Astrocyte (in vitro differentiated cells and primary cell): Measurements from ENCODE around the gene PKMYT1. TPM values are rescaled to one million over a fixed set of nuclear protein-coding genes. Genes with fewer than 3 reads are reported as not detected.

ENCODE experiments used
- DNase-seq: peaks from one replicate; pipeline ENCODE4 v3.0.0-alpha.2; 2010; ENCODE audit warnings: low read depth
- FAIRE-seq: peaks from 2 replicates; lab custom pipeline; 2011; peaks lifted over from hg19 to GRCh38; lab: Jason Lieb, UNC
- H2AFZ ChIP-seq: 2 replicates; pipeline ENCODE4 v1.6.0; 2012; ENCODE audit warnings: low read depth, low read length, inconsistent platforms
- H3K27ac ChIP-seq: 2 replicates; pipeline ENCODE4 v1.5.1; 2011; ENCODE audit warnings: low read depth, low read length, inconsistent platforms
- H3K27me3 ChIP-seq: 2 replicates; pipeline ENCODE4 v1.6.0; 2011; ENCODE audit warnings: low read length, inconsistent platforms; ENCODE audit not compliant: insufficient read depth
- H3K36me3 ChIP-seq: 2 replicates; pipeline ENCODE4 v1.5.1; 2011; ENCODE audit warnings: low read length, inconsistent platforms; ENCODE audit not compliant: insufficient read depth
- H3K4me1 ChIP-seq: 2 replicates; pipeline ENCODE4 v1.5.1; 2011; ENCODE audit warnings: low read length, inconsistent platforms; ENCODE audit not compliant: insufficient read depth
- H3K4me2 ChIP-seq: 2 replicates; pipeline ENCODE4 v1.6.0; 2012; ENCODE audit warnings: low read length, inconsistent platforms
- H3K4me3 ChIP-seq: 2 replicates; pipeline ENCODE4 v1.5.1; 2011; ENCODE audit warnings: low read depth, mild to moderate bottlenecking, low read length, inconsistent platforms; ENCODE audit not compliant: insufficient read depth
- H3K79me2 ChIP-seq: 2 replicates; pipeline ENCODE4 v1.6.0; 2012; ENCODE audit warnings: mild to moderate bottlenecking, low read length, inconsistent platforms; ENCODE audit not compliant: insufficient read depth
- H3K9ac ChIP-seq: 2 replicates; pipeline ENCODE4 v1.6.0; 2012; ENCODE audit warnings: mild to moderate bottlenecking, low read length, inconsistent platforms
- H3K9me3 ChIP-seq: 2 replicates; pipeline ENCODE4 v1.5.1; 2012; ENCODE audit warnings: low read depth, mild to moderate bottlenecking, low read length, inconsistent platforms; ENCODE audit not compliant: insufficient read depth
- H4K20me1 ChIP-seq: 2 replicates; pipeline ENCODE4 v1.6.0; 2012; ENCODE audit warnings: low read length, inconsistent platforms; ENCODE audit not compliant: insufficient read depth
- H3K27ac Mint-ChIP-seq: one replicate; pipeline ENCODE4 v1.8.0; 2021; ENCODE audit warnings: mild to moderate bottlenecking, mixed read lengths; ENCODE audit not compliant: unreplicated experiment
- H3K27me3 Mint-ChIP-seq: one replicate; pipeline ENCODE4 v1.8.0; 2021; ENCODE audit warnings: low read depth, mixed read lengths; ENCODE audit not compliant: unreplicated experiment
- H3K36me3 Mint-ChIP-seq: one replicate; pipeline ENCODE4 v1.8.0; 2021; ENCODE audit warnings: low read depth, mixed read lengths; ENCODE audit not compliant: unreplicated experiment
- H3K4me1 Mint-ChIP-seq: one replicate; pipeline ENCODE4 v1.8.0; 2021; ENCODE audit warnings: low read depth, mixed read lengths; ENCODE audit not compliant: unreplicated experiment
- H3K4me3 Mint-ChIP-seq: one replicate; pipeline ENCODE4 v1.8.0; 2021; ENCODE audit warnings: mild to moderate bottlenecking, moderate library complexity, mixed read lengths; ENCODE audit not compliant: unreplicated experiment
- H3K9me3 Mint-ChIP-seq: one replicate; pipeline ENCODE4 v1.8.0; 2021; ENCODE audit warnings: mild to moderate bottlenecking, mixed read lengths; ENCODE audit not compliant: unreplicated experiment
- EZH2 ChIP-seq: IDR thresholded peaks from 2 replicates; pipeline ENCODE4 v1.6.1; 2012; ENCODE audit warnings: mild to moderate bottlenecking, low read length, inconsistent platforms; ENCODE audit not compliant: insufficient read depth
- total RNA-seq: library from RNA; stranded (reverse); gene quantifications from 2 replicates; pipeline ENCODE4 v1.2.1, GENCODE V29; 2021
- TF ChIP-seq, protein P1 (sequence below): IDR thresholded peaks from 2 replicates; pipeline ENCODE4 v1.5.1; 2011; ENCODE audit warnings: low read depth, mild to moderate bottlenecking, inconsistent platforms, low read length, moderate library complexity; ENCODE audit not compliant: insufficient read depth

Gene PKMYT1
- total RNA-seq, 1 donor from 2014 or later: 3.9 TPM

DNA sequence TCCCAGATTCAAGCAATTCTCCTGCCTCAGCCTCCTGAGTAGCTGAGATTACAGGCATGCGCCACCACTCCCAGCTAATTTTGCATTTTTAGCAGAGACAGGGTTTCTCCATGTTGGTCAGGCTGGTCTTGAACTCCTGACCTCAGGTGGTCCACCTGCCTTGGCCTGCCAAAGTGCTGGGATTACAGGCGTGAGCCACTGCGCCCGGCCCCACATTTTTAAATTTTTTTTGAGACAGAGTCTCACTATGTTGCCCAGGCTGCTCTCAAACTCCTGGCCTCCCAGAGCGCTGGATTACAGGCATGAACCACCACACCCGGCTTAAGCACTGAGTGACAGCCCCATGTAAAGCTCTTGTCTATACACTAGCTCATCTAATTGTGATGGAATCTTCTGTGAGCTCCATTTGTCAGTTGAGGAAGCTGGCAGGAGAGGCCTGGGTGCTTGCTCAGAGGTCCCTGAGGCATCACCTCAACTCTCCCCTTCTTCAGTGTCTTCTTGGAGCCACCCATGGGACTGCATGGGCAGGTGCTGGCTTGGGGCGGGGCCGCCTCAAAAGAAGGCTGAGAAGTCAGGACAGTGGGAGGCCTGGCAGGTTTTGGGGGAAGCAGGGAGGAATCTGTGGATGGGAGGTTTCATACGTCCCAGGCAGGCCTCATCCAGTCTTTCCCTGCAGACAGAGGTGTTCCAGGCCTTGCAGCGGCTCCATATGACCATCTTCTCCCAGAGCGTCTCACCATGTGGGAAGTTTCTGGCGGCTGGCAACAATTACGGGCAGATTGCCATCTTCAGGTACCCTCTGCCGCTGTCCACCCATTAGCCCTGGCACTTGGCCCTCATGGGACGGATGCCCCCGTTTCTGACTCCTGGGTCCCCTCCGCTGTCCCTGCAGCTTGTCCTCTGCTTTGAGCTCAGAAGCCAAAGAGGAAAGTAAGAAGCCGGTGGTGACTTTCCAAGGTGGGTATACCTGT, 45.1 kb upstream of the PKMYT1 start:
- no peaks in the 10 kb centered on the region for H3K27me3 Mint-ChIP-seq

DNA sequence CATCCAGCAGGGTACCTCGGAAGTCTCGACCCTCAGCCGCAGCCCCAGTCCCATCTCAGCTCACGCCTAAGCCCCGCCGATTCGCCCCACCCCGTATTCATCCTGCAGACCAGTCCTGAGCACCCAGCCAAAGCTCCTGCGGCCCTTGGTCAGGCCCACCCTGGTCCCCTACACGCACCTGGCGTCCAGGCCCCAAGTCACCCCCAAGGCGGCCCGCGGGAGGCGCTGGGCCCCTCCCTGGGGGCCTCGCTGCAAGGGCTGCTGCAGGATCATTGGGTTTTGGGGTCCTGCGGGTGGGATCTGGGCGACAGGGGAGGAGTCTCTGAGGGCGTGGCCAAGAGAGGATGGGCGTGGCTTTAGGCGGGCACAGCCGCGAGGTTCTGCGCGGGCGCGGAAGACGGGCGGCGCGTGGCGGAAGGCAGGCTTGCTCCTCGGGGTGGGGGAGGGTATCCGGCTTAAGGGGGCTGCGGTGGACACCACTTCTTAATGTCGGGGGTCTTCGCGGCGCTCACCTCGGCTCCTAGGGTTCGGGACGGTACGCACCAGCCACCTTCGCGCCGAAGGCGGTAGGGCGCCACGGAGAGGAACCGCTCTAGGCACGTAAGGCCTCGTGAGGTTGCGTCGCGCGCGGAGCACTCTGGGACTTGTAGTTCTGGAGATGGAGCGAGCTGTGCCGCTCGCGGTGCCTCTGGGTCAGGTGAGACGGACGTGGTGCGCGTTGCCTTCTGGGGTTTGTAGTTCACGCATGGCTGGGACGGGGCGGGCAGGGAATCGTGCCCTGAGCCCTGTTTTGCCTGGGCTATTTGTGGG, 43.6 kb upstream of the PKMYT1 start, which contains the start of the genes HCFC1R1 and THOC6:
Gene HCFC1R1, minus strand, starts transcription at position 274 of the 810 bp plus-strand sequence. Its CDS starts 1 bp downstream, at position 273.
Gene THOC6, plus strand, starts transcription at position 367 of the 810 bp plus-strand sequence. Its CDS starts 292 bp downstream, at position 659.
- H3K4me2 ChIP-seq: peak within 1 kb of the TSS; percentile 88
- peak within 1 kb of the TSS; percentile 93 for H3K4me3 Mint-ChIP-seq
- no peaks in the 10 kb centered on the region for H3K9me3 Mint-ChIP-seq
- peaks cover 4% of the 10 kb centered on the region for H3K27me3 ChIP-seq
- FAIRE-seq (no peak), DNase-seq (peak; percentile 94)
- H3K4me1 Mint-ChIP-seq: peaks cover 8% of the 10 kb centered on the region
- H3K27ac Mint-ChIP-seq: peak within 1 kb of the TSS; percentile 100
- H3K36me3 Mint-ChIP-seq: peaks cover 7% of the 10 kb centered on the region
- no peak for TF ChIP-seq EZH2
- TF ChIP-seq, protein P1, sequence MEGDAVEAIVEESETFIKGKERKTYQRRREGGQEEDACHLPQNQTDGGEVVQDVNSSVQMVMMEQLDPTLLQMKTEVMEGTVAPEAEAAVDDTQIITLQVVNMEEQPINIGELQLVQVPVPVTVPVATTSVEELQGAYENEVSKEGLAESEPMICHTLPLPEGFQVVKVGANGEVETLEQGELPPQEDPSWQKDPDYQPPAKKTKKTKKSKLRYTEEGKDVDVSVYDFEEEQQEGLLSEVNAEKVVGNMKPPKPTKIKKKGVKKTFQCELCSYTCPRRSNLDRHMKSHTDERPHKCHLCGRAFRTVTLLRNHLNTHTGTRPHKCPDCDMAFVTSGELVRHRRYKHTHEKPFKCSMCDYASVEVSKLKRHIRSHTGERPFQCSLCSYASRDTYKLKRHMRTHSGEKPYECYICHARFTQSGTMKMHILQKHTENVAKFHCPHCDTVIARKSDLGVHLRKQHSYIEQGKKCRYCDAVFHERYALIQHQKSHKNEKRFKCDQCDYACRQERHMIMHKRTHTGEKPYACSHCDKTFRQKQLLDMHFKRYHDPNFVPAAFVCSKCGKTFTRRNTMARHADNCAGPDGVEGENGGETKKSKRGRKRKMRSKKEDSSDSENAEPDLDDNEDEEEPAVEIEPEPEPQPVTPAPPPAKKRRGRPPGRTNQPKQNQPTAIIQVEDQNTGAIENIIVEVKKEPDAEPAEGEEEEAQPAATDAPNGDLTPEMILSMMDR: no peak
- H3K9me3 ChIP-seq: peaks cover under 1% of the 10 kb centered on the region
- H3K9ac ChIP-seq: peak within 1 kb of the TSS; percentile 99
- no peak within 1 kb of the TSS for H2AFZ ChIP-seq
- peaks cover 5% of the 10 kb centered on the region for H3K79me2 ChIP-seq
- H3K36me3 ChIP-seq: no peaks in the 10 kb centered on the region
- H3K27ac ChIP-seq: peak within 1 kb of the TSS; percentile 100
- H3K27me3 Mint-ChIP-seq: no peaks in the 10 kb centered on the region
- H4K20me1 ChIP-seq: peaks cover 32% of the 10 kb centered on the region
- H3K4me1 ChIP-seq: peaks cover 27% of the 10 kb centered on the region
- H3K4me3 ChIP-seq: peak within 1 kb of the TSS; percentile 63

More for the DNA sequence above, 45.1 kb upstream of the PKMYT1 start:
- Mint-ChIP-seq H3K36me3 (peaks cover 10% of the 10 kb centered on the region), H3K4me1 (peaks cover 4% of the 10 kb centered on the region), H3K27ac (no peak overlapping the region), H3K4me3 (peak overlapping the region; percentile 93), H3K9me3 (no peaks in the 10 kb centered on the region)
- TF ChIP-seq, protein P1: no peak
- TF ChIP-seq EZH2: no peak
- Histone ChIP-seq H2AFZ (no peak overlapping the region), H3K4me2 (no peak overlapping the region), H3K4me3 (no peak overlapping the region), H3K9ac (no peak overlapping the region), H3K27me3 (peaks cover 15% of the 10 kb centered on the region), H3K4me1 (peaks cover 31% of the 10 kb centered on the region), H3K79me2 (peaks cover 5% of the 10 kb centered on the region), H3K9me3 (peaks cover 3% of the 10 kb centered on the region), H4K20me1 (peaks cover 37% of the 10 kb centered on the region), H3K36me3 (no peaks in the 10 kb centered on the region), H3K27ac (no peak overlapping the region)
- DNase-seq: no peak
- no peak for FAIRE-seq
